ENCODE results near the gene RBPJL.

GRCh38 chr20:45313943-45314342 is 7.3 kb downstream of the RBPJL start:
- TF ChIP-seq CTCF (conservative IDR thresholded peaks at IDR 0.05; ENCODE audit: low read depth, low read length): no peak
- TF ChIP-seq EZH2 (IDR thresholded peaks at IDR 0.05; ENCODE audit: low read length, unreplicated experiment): no peak
- TF ChIP-seq EZH2phosphoT487 (IDR thresholded peaks at IDR 0.05; ENCODE audit: borderline replicate concordance, low read length): no peak
